SK-N-SH treated with all-trans-retinoic acid at 6 μM for 48 hours (cell line): ENCODE data around the gene OCA2.

Experiments
- BACH2 ChIP-seq: fragments of 250-450 bp; sonication (Bioruptor Pico); IDR thresholded peaks from 2 replicates; pipeline ENCODE4 v1.9.0; 2021; ENCODE audit warnings: mild to moderate bottlenecking, borderline replicate concordance
- CREB5 ChIP-seq: fragments of 250-450 bp; sonication (Bioruptor Pico); IDR thresholded peaks from 2 replicates; pipeline ENCODE4 v1.5.1; 2020; ENCODE audit warnings: low read depth, mild to moderate bottlenecking, moderate library complexity
- CSRNP3 ChIP-seq: fragments of 250-450 bp; sonication (Bioruptor Pico); IDR thresholded peaks from 2 replicates; pipeline ENCODE4 v1.5.1; 2021; ENCODE audit warnings: mild to moderate bottlenecking, moderate library complexity
- ESRRG ChIP-seq: fragments of 250-450 bp; sonication (Bioruptor Pico); IDR thresholded peaks from 2 replicates; pipeline ENCODE4 v1.6.1; 2021; ENCODE audit warnings: mild to moderate bottlenecking
- GLIS3 ChIP-seq: fragments of 250-450 bp; sonication (Bioruptor Pico); IDR thresholded peaks from 2 replicates; pipeline ENCODE4 v1.5.0; 2020; ENCODE audit warnings: mild to moderate bottlenecking, moderate library complexity
- ISL1 ChIP-seq: fragments of 250-450 bp; sonication (Bioruptor Pico); IDR thresholded peaks from 2 replicates; pipeline ENCODE4 v2.1.2; 2022; ENCODE audit warnings: mild to moderate bottlenecking, moderate library complexity
- OSR1 ChIP-seq: fragments of 250-450 bp; sonication (Bioruptor Pico); IDR thresholded peaks from 2 replicates; pipeline ENCODE4 v1.8.0; 2022; ENCODE audit warnings: moderate library complexity, mild to moderate bottlenecking, inconsistent platforms
- PATZ1 ChIP-seq: fragments of 250-450 bp; sonication (Bioruptor Pico); IDR thresholded peaks from 2 replicates; pipeline ENCODE4 v1.8.0; 2020; ENCODE audit warnings: mild to moderate bottlenecking, moderate library complexity, borderline replicate concordance
- PPARA ChIP-seq: fragments of 250-450 bp; sonication (Bioruptor Pico); IDR thresholded peaks from 2 replicates; pipeline ENCODE4 v1.5.0; 2020; ENCODE audit warnings: mild to moderate bottlenecking, borderline replicate concordance
- RARB ChIP-seq: fragments of 250-450 bp; sonication (Bioruptor Pico); IDR thresholded peaks from 2 replicates; pipeline ENCODE4 v1.8.0; 2021; ENCODE audit warnings: mild to moderate bottlenecking, moderate library complexity
- SNAI2 ChIP-seq: fragments of 250-450 bp; sonication (Bioruptor Pico); IDR thresholded peaks from 2 replicates; pipeline ENCODE4 v1.5.0; 2020; ENCODE audit warnings: mild to moderate bottlenecking, moderate library complexity
- ZFP3 ChIP-seq: fragments of 250-450 bp; sonication (Bioruptor Pico); IDR thresholded peaks from 2 replicates; pipeline ENCODE4 v1.5.0; 2020; ENCODE audit warnings: mild to moderate bottlenecking, moderate library complexity

GRCh38 chr15:27768732-27769475 lies 330.2 kb downstream of the OCA2 start:
- TF ChIP-seq CSRNP3, result no peak
- no peak for TF ChIP-seq GLIS3 (CRISPR knock-in tag)
- TF ChIP-seq PATZ1, result no peak
- no peak for TF ChIP-seq PPARA
- no peak for TF ChIP-seq OSR1
- no peak for TF ChIP-seq CREB5
- TF ChIP-seq ZFP3, result no peak
- no peak for TF ChIP-seq ISL1
- no peak for TF ChIP-seq BACH2 (CRISPR knock-in tag)
- TF ChIP-seq SNAI2 (CRISPR knock-in tag), result no peak
- no peak for TF ChIP-seq RARB
- no peak for TF ChIP-seq ESRRG (CRISPR knock-in tag)
